ENCODE measurements around the gene BBX. TPM values are rescaled to one million over a fixed set of nuclear protein-coding genes. Genes with fewer than 3 reads are reported as not detected.
"Not testable (repeated sequence)": the region's sequence is repeated elsewhere in the genome, so short reads cannot be mapped to it uniquely, and the experiment has no call there.

The BBX gene
- total RNA-seq, 1 experiment from 2014 or later: 66.8 TPM

- BruUV-seq (replicated peaks): no TSS peak
- POLR2A ChIA-PET (ENCODE audit: unreplicated experiment): no interaction called here
- H3K9me3 ChIP-seq (ENCODE audit: low read length): no peaks in the 10 kb centered on the region
- no peak for TF ChIP-seq CTCF (conservative IDR thresholded peaks at IDR 0.05; ENCODE audit: low read depth, low read length)
- no peak for TF ChIP-seq EZH2phosphoT487 (IDR thresholded peaks at IDR 0.05; ENCODE audit: borderline replicate concordance, low read length)
- no peak for TF ChIP-seq EZH2 (IDR thresholded peaks at IDR 0.05; ENCODE audit: low read length, unreplicated experiment)
- H3K4me2 ChIP-seq (ENCODE audit: low read length): no peak overlapping the region
- intact Hi-C loops (cut with micrococcal nuclease): no loop called here
- DNase-seq (no peak), ATAC-seq (no peak)
- no peaks in the 10 kb centered on the region for H3K79me2 ChIP-seq (ENCODE audit: low read length)
- no peak overlapping the region for H3K4me3 ChIP-seq (ENCODE audit: low read length)
- no peaks in the 10 kb centered on the region; the same call in 1 of the 2 replicates for H4K20me1 ChIP-seq (ENCODE audit: low read length)
- no peaks in the 10 kb centered on the region for H3K36me3 ChIP-seq (ENCODE audit: low read depth, low read length)
- no peaks in the 10 kb centered on the region for H3K27me3 ChIP-seq (ENCODE audit: low read length)
- no peaks in the 10 kb centered on the region for H3K9me2 ChIP-seq (replicated peaks; ENCODE audit: low read length)
- H2AFZ ChIP-seq (ENCODE audit: low read length): no peak overlapping the region
- H3K27ac ChIP-seq (ENCODE audit: low read length): no peak overlapping the region
- H3K4me1 ChIP-seq (ENCODE audit: insufficient read depth, low read length): no peaks in the 10 kb centered on the region
- no peaks in the 10 kb centered on the region for H3F3A ChIP-seq (ENCODE audit: low read length, unreplicated experiment)
- H3K9ac ChIP-seq (ENCODE audit: low read length): no peak overlapping the region
- CTCF ChIA-PET: no interaction called here
These were observed 37.4 kb downstream of the BBX start for GRCh38 chr3:107560166-107560565.

GRCh38 chr3:107561980-107562379 lies 39.2 kb downstream of the BBX start:
- Histone ChIP-seq H3K4me2 (ENCODE audit: low read length) (no peak overlapping the region), H3K4me1 (ENCODE audit: insufficient read depth, low read length) (no peaks in the 10 kb centered on the region), H3F3A (ENCODE audit: low read length, unreplicated experiment) (no peaks in the 10 kb centered on the region), H3K79me2 (ENCODE audit: low read length) (no peaks in the 10 kb centered on the region), H3K27me3 (ENCODE audit: low read length) (no peaks in the 10 kb centered on the region), H3K9me3 (ENCODE audit: low read length) (no peaks in the 10 kb centered on the region), H2AFZ (ENCODE audit: low read length) (no peak overlapping the region), H3K27ac (ENCODE audit: low read length) (no peak overlapping the region), H3K4me3 (ENCODE audit: low read length) (no peak overlapping the region), H3K9ac (ENCODE audit: low read length) (no peak overlapping the region), H3K9me2 (replicated peaks; ENCODE audit: low read length) (no peaks in the 10 kb centered on the region), H3K36me3 (ENCODE audit: low read depth, low read length) (no peaks in the 10 kb centered on the region), H4K20me1 (ENCODE audit: low read length) (no peaks in the 10 kb centered on the region; the same call in 1 of the 2 replicates)
- ChIA-PET POLR2A (ENCODE audit: unreplicated experiment) (no interaction called here), CTCF (no interaction called here)
- no TSS peak for BruUV-seq (replicated peaks)
- ATAC-seq (0 out of 2 replicates have a peak, but pooled peaks have one; percentile 24), DNase-seq (no peak)
- no peak for TF ChIP-seq EZH2 (IDR thresholded peaks at IDR 0.05; ENCODE audit: low read length, unreplicated experiment)
- intact Hi-C loops (cut with micrococcal nuclease): no loop called here

GRCh38 chr3:107562969-107563529 lies 40.3 kb downstream of the BBX start:
- Histone ChIP-seq H3K79me2 (ENCODE audit: low read length) (no peaks in the 10 kb centered on the region), H2AFZ (ENCODE audit: low read length) (no peak overlapping the region), H3F3A (ENCODE audit: low read length, unreplicated experiment) (no peaks in the 10 kb centered on the region), H3K4me1 (ENCODE audit: insufficient read depth, low read length) (no peaks in the 10 kb centered on the region), H3K4me2 (ENCODE audit: low read length) (no peak overlapping the region), H3K9ac (ENCODE audit: low read length) (no peak overlapping the region), H3K9me2 (replicated peaks; ENCODE audit: low read length) (no peaks in the 10 kb centered on the region), H3K4me3 (ENCODE audit: low read length) (no peak overlapping the region), H4K20me1 (ENCODE audit: low read length) (no peaks in the 10 kb centered on the region; the same call in 1 of the 2 replicates), H3K27ac (ENCODE audit: low read length) (no peak overlapping the region), H3K36me3 (ENCODE audit: low read depth, low read length) (no peaks in the 10 kb centered on the region), H3K27me3 (ENCODE audit: low read length) (no peaks in the 10 kb centered on the region), H3K9me3 (ENCODE audit: low read length) (no peaks in the 10 kb centered on the region)
- ChIA-PET POLR2A (ENCODE audit: unreplicated experiment) (no interaction called here), CTCF (interaction anchor here (0.6 kb wide), 1 partner anchor 327 kb away, joined by 3 read pairs; no protein-coding TSS in a partner anchor)
- TF ChIP-seq CTCF (conservative IDR thresholded peaks at IDR 0.05; ENCODE audit: low read depth, low read length): no peak
- no peak for TF ChIP-seq EZH2 (IDR thresholded peaks at IDR 0.05; ENCODE audit: low read length, unreplicated experiment)
- TF ChIP-seq EZH2phosphoT487 (IDR thresholded peaks at IDR 0.05; ENCODE audit: borderline replicate concordance, low read length): no peak
- no TSS peak for BruUV-seq (replicated peaks)
- no peak for DNase-seq
- no peak for ATAC-seq
- intact Hi-C loops (cut with micrococcal nuclease): no loop called here

GRCh38 chr3:107565244-107565643 lies 42.5 kb downstream of the BBX start:
- POLR2A ChIA-PET (ENCODE audit: unreplicated experiment); H3K4me1 ChIP-seq (ENCODE audit: insufficient read depth, low read length); H3K27ac ChIP-seq (ENCODE audit: low read length); DNase-seq; H3F3A ChIP-seq (ENCODE audit: low read length, unreplicated experiment); H3K9me2 ChIP-seq (replicated peaks; ENCODE audit: low read length); H4K20me1 ChIP-seq (ENCODE audit: low read length); H3K79me2 ChIP-seq (ENCODE audit: low read length); H3K9ac ChIP-seq (ENCODE audit: low read length); H3K4me3 ChIP-seq (ENCODE audit: low read length); H3K4me2 ChIP-seq (ENCODE audit: low read length); H3K9me3 ChIP-seq (ENCODE audit: low read length); ATAC-seq; H3K36me3 ChIP-seq (ENCODE audit: low read depth, low read length); H2AFZ ChIP-seq (ENCODE audit: low read length); H3K27me3 ChIP-seq (ENCODE audit: low read length); BruUV-seq (replicated peaks); intact Hi-C loops (cut with micrococcal nuclease): not testable (repeated sequence)
- CTCF ChIA-PET: interaction anchor here (0.6 kb wide), 1 partner anchor 472 kb away, joined by 3 read pairs; no protein-coding TSS in a partner anchor

GRCh38 chr3:107571089-107571488 lies 48.3 kb downstream of the BBX start:
- H3K27me3 ChIP-seq (ENCODE audit: low read length); H2AFZ ChIP-seq (ENCODE audit: low read length); H3K79me2 ChIP-seq (ENCODE audit: low read length); H3K9ac ChIP-seq (ENCODE audit: low read length); H3K9me2 ChIP-seq (replicated peaks; ENCODE audit: low read length); H3K27ac ChIP-seq (ENCODE audit: low read length); CTCF ChIA-PET; H3K9me3 ChIP-seq (ENCODE audit: low read length); DNase-seq; H3K4me1 ChIP-seq (ENCODE audit: insufficient read depth, low read length); H3F3A ChIP-seq (ENCODE audit: low read length, unreplicated experiment); POLR2A ChIA-PET (ENCODE audit: unreplicated experiment); H3K4me3 ChIP-seq (ENCODE audit: low read length); BruUV-seq (replicated peaks); H4K20me1 ChIP-seq (ENCODE audit: low read length); H3K4me2 ChIP-seq (ENCODE audit: low read length); ATAC-seq; H3K36me3 ChIP-seq (ENCODE audit: low read depth, low read length): not testable (repeated sequence)
- intact Hi-C loops (cut with micrococcal nuclease): loop anchor here (10.0 kb wide), 1 partner anchor 104 kb away; no protein-coding TSS in a partner anchor
